GM10248 (cell line): ENCODE results near the gene EOGT.

Source experiments
- CTCF ChIA-PET: fragments of 300-600 bp; sonication (Branson Sonifier 250); formaldehyde crosslinking; extraction: SDS; loops from one replicate; lab custom pipeline; 2021; ENCODE audit warnings: antibody characterized with exemption; lab: Yijun Ruan, JAX
- POLR2A ChIA-PET: fragments of 350-650 bp; sonication (Branson Sonifier 250); formaldehyde crosslinking; extraction: SDS; loops from one replicate; lab custom pipeline; 2020; ENCODE audit warnings: antibody characterized with exemption; lab: Yijun Ruan, JAX
- DNase-seq: peaks from one replicate; pipeline ENCODE4 v3.0.0; 2012; ENCODE audit errors: extremely low spot score
- CTCF ChIP-seq: IDR thresholded peaks from 2 replicates; pipeline ENCODE4 v1.5.1; 2012; ENCODE audit warnings: mild to moderate bottlenecking, low read depth; ENCODE audit errors: extremely low read depth, missing control alignments, control extremely low read depth

Gene EOGT

GRCh38 chr3:69012800-69013252 lies 658 bp downstream of the EOGT start:
- TF ChIP-seq CTCF = no peak
- ChIA-PET POLR2A (interaction anchor here (0.6 kb wide), 1 partner anchor 794 kb away, joined by 3 read pairs; no protein-coding TSS in a partner anchor), CTCF (interaction anchor here (0.8 to 3.3 kb wide), 13 partner anchors 9 to 100 kb away, joined by 3 to 21 read pairs (median 3); partner anchors contain the start of gene TMF1)
- peak; percentile 72 for DNase-seq

- no peak for TF ChIP-seq CTCF
- CTCF ChIA-PET = interaction anchor here (0.8 to 3.3 kb wide), 8 partner anchors 11 to 72 kb away, joined by 3 to 21 read pairs (median 4); partner anchors contain the start of gene TMF1
- POLR2A ChIA-PET = interaction anchor here (0.7 kb wide), 1 partner anchor 12 kb away, joined by 4 read pairs; no protein-coding TSS in a partner anchor
- DNase-seq = no peak
Observed at GRCh38 chr3:69012100-69012799, 1.2 kb downstream of the EOGT start.

DNA sequence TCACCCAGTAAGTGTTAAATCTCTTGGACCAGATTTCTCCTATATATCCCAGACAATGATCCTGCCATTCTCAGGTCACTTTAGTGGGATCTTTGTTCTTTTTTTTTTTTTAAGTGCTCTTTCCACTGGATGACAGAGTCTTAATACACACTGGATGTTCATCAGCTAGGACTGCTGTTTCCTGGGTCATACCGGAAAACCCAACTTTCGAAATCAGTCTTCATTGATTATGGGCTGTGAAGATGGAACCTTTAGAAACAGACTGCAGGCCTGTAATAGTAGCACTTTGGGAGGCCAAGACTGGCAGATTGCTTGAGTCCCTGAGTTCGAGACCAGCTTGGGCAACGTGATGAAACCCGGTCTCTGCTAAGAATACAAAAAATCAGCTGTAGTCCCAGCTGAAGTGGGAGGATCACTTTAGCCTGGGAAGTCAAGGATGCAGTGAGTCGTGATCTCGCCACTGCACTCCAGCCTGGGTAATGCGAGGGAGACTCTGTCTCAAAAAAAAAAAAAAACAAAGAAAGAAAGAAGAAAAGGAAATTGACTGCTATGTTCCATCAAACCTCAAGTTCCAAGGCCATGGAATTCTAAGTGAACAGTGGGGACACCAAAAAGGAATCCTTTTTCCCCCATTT lies 2.3 kb downstream of the EOGT start:
- DNase-seq = no peak
- ChIA-PET CTCF (interaction anchor here (1.0 to 1.4 kb wide), 3 partner anchors 10 to 660 kb away, joined by 3 to 6 read pairs (median 3); no protein-coding TSS in a partner anchor), POLR2A (interaction anchor here (0.7 kb wide), 1 partner anchor 11 kb away, joined by 4 read pairs; no protein-coding TSS in a partner anchor)
- no peak for TF ChIP-seq CTCF

DNA sequence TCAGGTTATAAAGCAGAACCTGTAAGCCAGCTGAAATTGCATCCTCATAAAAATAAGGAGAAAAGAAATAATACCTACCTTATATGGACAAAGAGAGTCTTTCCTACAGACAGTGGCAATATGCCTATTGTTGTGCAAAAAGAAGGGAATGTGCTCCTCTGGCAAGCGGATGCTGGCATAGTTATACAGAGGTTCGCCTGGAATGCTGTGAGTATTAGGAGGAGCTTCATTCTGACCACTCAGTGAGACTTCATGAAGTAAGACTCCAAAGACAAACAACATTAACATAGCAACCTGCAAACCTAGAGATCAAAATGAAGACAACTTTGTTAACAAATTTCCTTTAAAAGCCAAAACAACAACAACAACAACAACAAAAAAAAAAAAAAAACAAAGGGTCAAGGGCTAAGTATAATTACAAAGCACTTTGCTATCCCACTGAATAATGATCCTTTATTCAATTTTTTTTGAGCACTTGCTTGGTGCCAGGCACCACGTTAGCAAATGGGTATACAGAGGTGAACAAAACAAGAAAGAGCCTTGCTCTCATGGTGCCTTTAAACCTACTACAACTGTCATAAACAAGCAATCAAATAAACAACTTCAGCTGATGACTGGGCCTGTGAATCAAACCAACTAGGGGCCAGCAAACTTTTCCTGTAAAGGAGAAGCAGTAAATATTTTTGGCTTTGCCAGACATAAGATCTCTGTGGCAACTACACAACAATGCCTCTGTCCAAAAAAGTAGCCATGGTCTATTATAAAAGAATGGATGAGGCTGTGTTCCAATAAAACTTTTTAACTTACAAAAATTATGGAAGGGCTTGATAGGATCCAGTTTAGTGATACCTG lies 3.7 kb downstream of the EOGT start:
- no peak for DNase-seq

DNA sequence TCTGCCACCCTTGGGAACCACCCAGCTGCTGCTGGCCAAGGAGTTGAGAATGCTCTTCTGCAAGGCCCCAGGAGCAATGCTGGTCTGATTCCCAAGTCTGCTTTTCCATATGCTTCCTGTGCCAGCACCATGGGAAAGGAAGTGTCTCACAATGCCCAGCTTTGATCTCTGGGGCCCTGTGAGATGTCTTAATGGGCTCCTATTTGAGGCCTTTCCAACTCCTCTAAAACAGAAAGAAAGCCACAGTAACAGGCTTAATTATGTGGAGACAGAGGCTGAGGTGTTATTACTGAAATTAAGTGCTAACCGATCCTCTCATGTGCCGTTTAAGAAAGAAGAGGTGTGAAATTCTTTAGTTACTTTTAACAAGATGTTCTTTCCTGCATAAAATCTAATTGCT lies 4.5 kb downstream of the EOGT start:
- DNase-seq = no peak
- POLR2A ChIA-PET = no interaction called here
- no peak for TF ChIP-seq CTCF
- CTCF ChIA-PET = interaction anchor here (1.2 kb wide), 1 partner anchor 24 kb away, joined by 3 read pairs; no protein-coding TSS in a partner anchor

More for the DNA sequence above, 3.7 kb downstream of the EOGT start:
- TF ChIP-seq CTCF = no peak
- ChIA-PET CTCF (interaction anchor here (1.1 to 1.3 kb wide), 3 partner anchors 9 to 23 kb away, joined by 3 to 6 read pairs (median 3); no protein-coding TSS in a partner anchor), POLR2A (no interaction called here)
